Measurements from ENCODE around the gene NSMF. TPM values are rescaled to one million over a fixed set of nuclear protein-coding genes. Genes with fewer than 3 reads are reported as not detected.

Gene NSMF
- polyA plus RNA-seq, 1 donor (not counting 4 experiments of a cell fraction or from before 2014, with no cell fraction given): 29.5 TPM

GRCh38 chr9:137460363-137461315 lies 1.5 kb upstream of the NSMF start:
- peaks cover 0 to 8% of the 10 kb centered on the region in 2 experiments for H3K36me3 ChIP-seq (ENCODE audit: control insufficient read depth in 2 of 2, extremely low read depth in 1 of 2, insufficient read depth in 2 of 2, low read length in 2 of 2)
- peaks cover 15% of the 10 kb centered on the region for H3K27me3 ChIP-seq (ENCODE audit: control insufficient read depth, extremely low read depth, insufficient read depth, low read length)
- H2AFZ ChIP-seq (ENCODE audit: control insufficient read depth, low read length): no peak overlapping the region
- peaks cover 7% of the 10 kb centered on the region for H3K79me2 ChIP-seq (ENCODE audit: control insufficient read depth, insufficient read depth, low read length)
- no peak overlapping the region for H3K4me3 ChIP-seq (ENCODE audit: control insufficient read depth in 2 of 3, extremely low read depth in 1 of 3, insufficient read depth in 2 of 3, low read depth in 1 of 3, low read length in 3 of 3)
- H3K27ac ChIP-seq (ENCODE audit: control insufficient read depth, insufficient read depth, low read length): no peak overlapping the region
- no peaks in the 10 kb centered on the region for H4K20me1 ChIP-seq (ENCODE audit: control insufficient read depth, extremely low read depth, insufficient read depth, low read length)
- dilution Hi-C loops (cut with MboI; ENCODE audit: extremely low pct_ligation_motif_present, low sequenced_read_pairs): no loop called here
- H3K9me1 ChIP-seq (ENCODE audit: control insufficient read depth, extremely low read depth, insufficient read depth, low read length): no peaks in the 10 kb centered on the region
- no peak overlapping the region for H3K4me2 ChIP-seq (ENCODE audit: control insufficient read depth, extremely low read depth, insufficient read depth, low read depth, low read length)
- TF ChIP-seq EZH2 (IDR thresholded peaks at IDR 0.05; ENCODE audit: low read length) (no peak), CTCF (optimal IDR thresholded peaks at IDR 0.05 in 1 of 3, IDR thresholded peaks at IDR 0.05 in 1 of 3, conservative IDR thresholded peaks at IDR 0.05 in 1 of 3; ENCODE audit: extremely low read depth in 1 of 3, insufficient read depth in 2 of 3, low read length in 3 of 3) (no peak)
- no peaks in the 10 kb centered on the region for H3K9me3 ChIP-seq (ENCODE audit: control insufficient read depth, low read depth, low read length)
- peaks cover 10% of the 10 kb centered on the region for H3K4me1 ChIP-seq (ENCODE audit: control insufficient read depth, extremely low read depth, insufficient read depth, low read length)
- DNase-seq (ENCODE audit: low read depth, low spot score) (no peak), FAIRE-seq (no peak)
- no peak overlapping the region for H3K9ac ChIP-seq (ENCODE audit: control insufficient read depth, extremely low read depth, insufficient read depth, low read length)

DNA sequence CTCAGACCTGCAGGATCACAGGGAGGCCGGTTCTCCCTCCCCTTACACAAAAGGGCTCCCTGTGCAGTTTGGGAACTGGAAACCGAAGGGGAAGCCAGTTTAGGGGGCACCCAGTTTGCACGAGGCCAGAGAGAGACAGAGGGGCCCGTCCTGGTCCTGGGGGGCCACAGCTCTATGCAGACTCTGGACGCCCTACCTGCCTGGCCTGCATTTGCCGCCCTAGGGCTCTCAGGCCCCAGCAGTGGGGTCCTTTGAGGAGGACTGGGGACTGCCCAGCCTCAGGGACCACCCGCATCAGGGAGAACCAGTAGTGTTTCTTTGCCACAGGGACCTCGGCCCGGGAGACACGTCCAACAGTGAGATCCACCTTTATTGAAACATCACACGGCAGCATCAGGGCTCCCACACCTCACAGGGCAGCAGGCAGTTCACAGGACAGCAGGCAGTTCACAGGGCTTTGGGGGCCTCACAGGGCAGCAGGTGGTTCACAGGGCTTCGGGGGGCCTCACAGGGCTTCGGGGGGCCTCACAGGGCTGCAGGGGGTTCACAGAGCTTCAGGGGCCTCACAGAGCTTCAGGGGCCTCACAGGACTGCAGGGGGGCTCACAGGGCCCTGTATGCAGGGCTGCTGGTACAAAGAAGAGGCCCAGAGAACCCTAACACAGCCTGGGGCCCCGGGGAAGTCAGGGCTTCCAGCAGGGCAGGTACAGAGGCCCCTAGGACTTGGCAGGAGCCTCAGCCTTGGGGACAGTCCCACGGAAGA lies 648 bp upstream of the NSMF start:
- no peaks in the 10 kb centered on the region for H3K9me3 ChIP-seq (ENCODE audit: control insufficient read depth, low read depth, low read length)
- peak overlapping the region; percentile 94 for H2AFZ ChIP-seq (ENCODE audit: control insufficient read depth, low read length)
- H3K4me2 ChIP-seq (ENCODE audit: control insufficient read depth, extremely low read depth, insufficient read depth, low read depth, low read length): peak overlapping the region; percentile 80
- H4K20me1 ChIP-seq (ENCODE audit: control insufficient read depth, extremely low read depth, insufficient read depth, low read length): no peaks in the 10 kb centered on the region
- peaks cover 7% of the 10 kb centered on the region for H3K79me2 ChIP-seq (ENCODE audit: control insufficient read depth, insufficient read depth, low read length)
- peak overlapping the region; percentile 56 for H3K27ac ChIP-seq (ENCODE audit: control insufficient read depth, insufficient read depth, low read length)
- H3K36me3 ChIP-seq (ENCODE audit: control insufficient read depth in 2 of 2, extremely low read depth in 1 of 2, insufficient read depth in 2 of 2, low read length in 2 of 2): peaks cover 0 to 8% of the 10 kb centered on the region in 2 experiments
- H3K27me3 ChIP-seq (ENCODE audit: control insufficient read depth, extremely low read depth, insufficient read depth, low read length): peaks cover 15% of the 10 kb centered on the region
- no peaks in the 10 kb centered on the region for H3K9me1 ChIP-seq (ENCODE audit: control insufficient read depth, extremely low read depth, insufficient read depth, low read length)
- TF ChIP-seq EZH2 (IDR thresholded peaks at IDR 0.05; ENCODE audit: low read length) (no peak), CTCF (optimal IDR thresholded peaks at IDR 0.05 in 1 of 3, IDR thresholded peaks at IDR 0.05 in 1 of 3, conservative IDR thresholded peaks at IDR 0.05 in 1 of 3; ENCODE audit: extremely low read depth in 1 of 3, insufficient read depth in 2 of 3, low read length in 3 of 3) (no peak)
- H3K4me3 ChIP-seq (ENCODE audit: control insufficient read depth in 2 of 3, extremely low read depth in 1 of 3, insufficient read depth in 2 of 3, low read depth in 1 of 3, low read length in 3 of 3): peak overlapping the region in 2 of 3 experiments; percentile 29 to 64
- DNase-seq (ENCODE audit: low read depth, low spot score): no peak
- FAIRE-seq: no peak
- H3K4me1 ChIP-seq (ENCODE audit: control insufficient read depth, extremely low read depth, insufficient read depth, low read length): peaks cover 10% of the 10 kb centered on the region
- dilution Hi-C loops (cut with MboI; ENCODE audit: extremely low pct_ligation_motif_present, low sequenced_read_pairs): no loop called here
- peak overlapping the region; percentile 78 for H3K9ac ChIP-seq (ENCODE audit: control insufficient read depth, extremely low read depth, insufficient read depth, low read length)

Measured in keratinocyte (primary cell).